HG03442 (cell line): Measurements from ENCODE around the gene TRAPPC2L.

Experiments
- ATAC-seq: cut with Tn5 transposase; IDR thresholded peaks from one replicate; pipeline ENCODE4 v1.9.1; 2021; ENCODE audit warnings: mild to moderate bottlenecking, moderate library complexity; ENCODE audit not compliant: unreplicated experiment

TRAPPC2L gene

GRCh38 chr16:88856828-88857727, at the start of gene TRAPPC2L, which contains the start of gene GALNS:
TSS of gene TRAPPC2L (plus strand) at chr16:88857127. CDS start at chr16:88857151, 24 bp downstream.
TSS of gene GALNS (minus strand) at chr16:88856947. CDS start at chr16:88856877, 70 bp downstream.
- ATAC-seq: peak; percentile 76

GRCh38 chr16:88807142-88807625, 49.7 kb upstream of the TRAPPC2L start:
- no peak for ATAC-seq

- no peak for ATAC-seq
Measured at GRCh38 chr16:88807626-88808453, 49.1 kb upstream of the TRAPPC2L start.

- no peak for ATAC-seq
Measured at GRCh38 chr16:88809068-88809675, 47.8 kb upstream of the TRAPPC2L start.

- no peak for ATAC-seq
Measured at GRCh38 chr16:88809676-88810165, 47.2 kb upstream of the TRAPPC2L start.

GRCh38 chr16:88810166-88810911, 46.6 kb upstream of the TRAPPC2L start:
- no peak for ATAC-seq

GRCh38 chr16:88810912-88811768, 45.8 kb upstream of the TRAPPC2L start:
- ATAC-seq: peak; percentile 37

GRCh38 chr16:88811769-88812512, 45.0 kb upstream of the TRAPPC2L start, which contains the start of gene APRT:
TSS of gene APRT (minus strand) at chr16:88811928. CDS start at chr16:88811899, 29 bp downstream.
- peak; percentile 63 for ATAC-seq

GRCh38 chr16:88812513-88813268, 44.2 kb upstream of the TRAPPC2L start:
- no peak for ATAC-seq

- ATAC-seq: no peak
Measured at GRCh38 chr16:88813269-88814143, 43.4 kb upstream of the TRAPPC2L start.

- no peak for ATAC-seq
Measured at GRCh38 chr16:88814144-88814502, 42.8 kb upstream of the TRAPPC2L start.

GRCh38 chr16:88815227-88815626, 41.7 kb upstream of the TRAPPC2L start:
- ATAC-seq: no peak

- no peak for ATAC-seq
Measured at GRCh38 chr16:88815901-88816589, 40.9 kb upstream of the TRAPPC2L start.

- ATAC-seq: no peak
Measured at GRCh38 chr16:88816736-88817535, 40.0 kb upstream of the TRAPPC2L start.
